Measurements from ENCODE around the gene SPATA6L.
"Not testable (repeated sequence)": the region's sequence is repeated elsewhere in the genome, so short reads cannot be mapped to it uniquely, and the experiment has no call there.

Gene SPATA6L

GRCh38 chr9:4614627-4615026, 51.7 kb downstream of the SPATA6L start:
- POLR2A ChIA-PET, result no interaction called here
- TF ChIP-seq, protein P1, sequence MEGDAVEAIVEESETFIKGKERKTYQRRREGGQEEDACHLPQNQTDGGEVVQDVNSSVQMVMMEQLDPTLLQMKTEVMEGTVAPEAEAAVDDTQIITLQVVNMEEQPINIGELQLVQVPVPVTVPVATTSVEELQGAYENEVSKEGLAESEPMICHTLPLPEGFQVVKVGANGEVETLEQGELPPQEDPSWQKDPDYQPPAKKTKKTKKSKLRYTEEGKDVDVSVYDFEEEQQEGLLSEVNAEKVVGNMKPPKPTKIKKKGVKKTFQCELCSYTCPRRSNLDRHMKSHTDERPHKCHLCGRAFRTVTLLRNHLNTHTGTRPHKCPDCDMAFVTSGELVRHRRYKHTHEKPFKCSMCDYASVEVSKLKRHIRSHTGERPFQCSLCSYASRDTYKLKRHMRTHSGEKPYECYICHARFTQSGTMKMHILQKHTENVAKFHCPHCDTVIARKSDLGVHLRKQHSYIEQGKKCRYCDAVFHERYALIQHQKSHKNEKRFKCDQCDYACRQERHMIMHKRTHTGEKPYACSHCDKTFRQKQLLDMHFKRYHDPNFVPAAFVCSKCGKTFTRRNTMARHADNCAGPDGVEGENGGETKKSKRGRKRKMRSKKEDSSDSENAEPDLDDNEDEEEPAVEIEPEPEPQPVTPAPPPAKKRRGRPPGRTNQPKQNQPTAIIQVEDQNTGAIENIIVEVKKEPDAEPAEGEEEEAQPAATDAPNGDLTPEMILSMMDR (IDR thresholded peaks at IDR 0.05; ENCODE audit: insufficient read depth, low read length, missing control alignments), result no peak
- CTCF ChIA-PET, result interaction anchor here (2.0 kb wide), 1 partner anchor 10 kb away, joined by 8 read pairs; no protein-coding TSS in a partner anchor
- no peak overlapping the region for H3K4me3 ChIP-seq (ENCODE audit: low read depth, low read length)
- no peak for DNase-seq (ENCODE audit: low read depth, low spot score)

GRCh38 chr9:4606033-4606432, 60.2 kb downstream of the SPATA6L start:
- DNase-seq (ENCODE audit: low read depth, low spot score); POLR2A ChIA-PET; H3K4me3 ChIP-seq (ENCODE audit: low read depth, low read length): not testable (repeated sequence)
- CTCF ChIA-PET, result interaction anchor here (0.6 to 2.7 kb wide), 2 partner anchors 15 to 336 kb away, joined by 3 to 26 read pairs; no protein-coding TSS in a partner anchor

DNA sequence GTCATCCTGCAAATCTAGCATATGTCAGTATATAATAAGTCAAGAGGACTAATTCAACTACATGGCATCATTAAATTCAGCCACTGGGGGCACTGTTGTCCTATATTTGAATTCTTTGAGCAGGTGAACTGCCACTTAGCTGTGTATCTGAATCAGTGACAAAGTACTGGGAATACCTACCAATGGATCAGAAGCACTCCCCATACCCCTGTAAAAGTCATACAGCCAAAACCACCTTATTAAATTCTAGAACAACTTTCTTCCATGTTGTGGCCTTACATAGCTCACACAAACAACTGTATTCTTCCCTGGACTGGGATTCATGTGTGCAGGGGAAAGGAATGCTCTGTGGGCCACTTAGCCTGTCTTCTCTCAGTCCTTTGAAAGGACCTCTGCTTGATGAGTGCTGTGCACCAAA, 61.6 kb downstream of the SPATA6L start:
- CTCF ChIA-PET, result interaction anchor here (0.6 to 3.0 kb wide), 24 partner anchors 8 to 377 kb away, joined by 3 to 26 read pairs (median 4); partner anchors contain the start of genes AK3 and PLPP6
- no peak for DNase-seq (ENCODE audit: low read depth, low spot score)
- no peak overlapping the region for H3K4me3 ChIP-seq (ENCODE audit: low read depth, low read length)
- POLR2A ChIA-PET, result no interaction called here
- TF ChIP-seq, protein P1 (IDR thresholded peaks at IDR 0.05; ENCODE audit: insufficient read depth, low read length, missing control alignments), result peak; percentile 48

DNA sequence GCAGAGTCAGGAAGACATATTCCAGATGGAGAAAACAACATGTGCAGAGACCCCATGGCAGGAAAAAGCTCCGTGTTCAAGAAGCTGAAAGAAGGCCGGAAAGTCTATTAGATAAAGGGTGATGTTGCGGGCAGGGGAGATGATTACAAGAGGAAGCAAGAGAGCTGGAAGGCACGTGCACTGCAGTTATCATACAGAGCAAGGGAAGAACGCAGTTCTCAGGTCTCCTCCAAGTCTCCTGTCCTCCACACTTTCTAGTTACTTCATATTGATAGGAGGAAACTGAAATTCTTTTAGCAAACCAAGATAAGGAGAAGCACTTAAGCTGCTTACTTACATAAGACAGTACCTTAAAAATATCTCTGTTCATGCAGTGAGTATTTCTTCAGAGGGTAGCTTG, 62.5 kb downstream of the SPATA6L start:
- POLR2A ChIA-PET, result no interaction called here
- TF ChIP-seq, protein P1 (IDR thresholded peaks at IDR 0.05; ENCODE audit: insufficient read depth, low read length, missing control alignments), result no peak
- H3K4me3 ChIP-seq (ENCODE audit: low read depth, low read length), result no peak overlapping the region
- no peak for DNase-seq (ENCODE audit: low read depth, low spot score)
- CTCF ChIA-PET, result interaction anchor here (0.7 to 3.0 kb wide), 16 partner anchors 9 to 221 kb away, joined by 3 to 26 read pairs (median 5); partner anchors contain the start of gene PLPP6

GRCh38 chr9:4600368-4600767, 65.9 kb downstream of the SPATA6L start:
- CTCF ChIA-PET, result interaction anchor here (1.2 kb wide), 1 partner anchor 30 kb away, joined by 3 read pairs; no protein-coding TSS in a partner anchor
- no peak for DNase-seq (ENCODE audit: low read depth, low spot score)
- POLR2A ChIA-PET, result no interaction called here
- TF ChIP-seq, protein P1 (IDR thresholded peaks at IDR 0.05; ENCODE audit: insufficient read depth, low read length, missing control alignments), result no peak
- H3K4me3 ChIP-seq (ENCODE audit: low read depth, low read length), result no peak overlapping the region

DNA sequence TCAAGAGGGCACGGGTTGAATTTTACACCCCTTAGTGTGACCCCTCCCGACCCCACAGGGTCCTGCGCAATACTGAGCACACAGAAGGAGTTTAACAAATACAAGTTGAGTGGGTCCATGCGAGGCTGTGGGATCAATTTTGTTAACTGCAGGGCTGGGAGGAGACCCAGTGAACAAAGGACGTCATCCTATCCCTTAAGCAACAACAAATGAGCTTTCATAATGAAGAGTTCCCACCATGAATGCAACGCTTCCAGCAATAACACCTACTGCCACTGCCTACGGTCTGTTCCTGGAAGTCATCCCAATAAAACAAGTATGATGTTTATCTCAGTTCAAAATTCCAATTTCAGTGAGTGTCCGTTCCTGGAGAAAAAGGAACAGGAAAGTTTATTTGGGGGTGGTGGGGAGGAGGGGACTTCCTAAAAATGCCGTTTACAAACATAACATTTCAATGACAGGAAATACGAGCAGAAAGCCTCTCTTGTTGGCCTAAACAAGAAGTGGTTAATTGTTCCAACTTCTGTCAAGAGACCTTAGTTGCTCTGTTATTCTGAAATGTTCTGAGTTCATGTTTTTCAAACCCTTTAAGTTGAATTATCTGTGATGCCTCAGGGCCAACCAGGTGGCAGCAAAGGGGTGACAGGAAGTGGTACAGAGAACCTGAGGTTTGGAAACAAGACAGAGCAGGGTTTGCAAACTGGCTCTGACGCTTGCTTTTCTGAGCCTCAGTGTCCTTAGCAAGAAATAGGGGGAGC, 69.9 kb downstream of the SPATA6L start:
- POLR2A ChIA-PET, result no interaction called here
- TF ChIP-seq, protein P1 (IDR thresholded peaks at IDR 0.05; ENCODE audit: insufficient read depth, low read length, missing control alignments), result no peak
- CTCF ChIA-PET, result interaction anchor here (0.6 to 2.0 kb wide), 3 partner anchors 8 to 43 kb away, joined by 3 to 12 read pairs (median 3); no protein-coding TSS in a partner anchor
- no peak for DNase-seq (ENCODE audit: low read depth, low spot score)
- no peak overlapping the region for H3K4me3 ChIP-seq (ENCODE audit: low read depth, low read length)

Measured in AG04449 (cell line).